ENCODE data around the gene C1QTNF1. TPM values are rescaled to one million over a fixed set of nuclear protein-coding genes. Genes with fewer than 3 reads are reported as not detected.

Gene C1QTNF1
- total and polyA plus RNA-seq, 9 of the 15 experiments (the other 6 are each of a cell fraction or from before 2014, with no cell fraction given) = 0.09 TPM; not detected in 8

DNA sequence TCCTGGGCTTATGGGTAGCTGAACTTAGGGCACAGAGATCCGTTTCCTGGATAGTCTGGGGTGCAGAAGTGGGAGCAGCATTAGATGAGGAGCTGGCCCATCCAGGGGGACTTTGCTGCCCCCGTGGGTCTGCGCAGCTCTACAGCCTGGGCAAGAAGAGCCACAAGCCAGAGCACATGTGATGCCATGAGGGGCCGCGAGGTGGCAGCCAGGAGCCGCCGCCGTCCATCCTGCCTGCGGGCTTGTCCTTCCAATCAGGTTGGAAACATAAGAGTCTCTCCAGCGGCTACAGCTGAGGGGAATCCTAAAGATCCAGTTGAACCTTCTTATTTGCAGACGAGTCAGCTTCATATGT, 21.9 kb downstream of the C1QTNF1 start (continued):
- TF ChIP-seq, protein P1, sequence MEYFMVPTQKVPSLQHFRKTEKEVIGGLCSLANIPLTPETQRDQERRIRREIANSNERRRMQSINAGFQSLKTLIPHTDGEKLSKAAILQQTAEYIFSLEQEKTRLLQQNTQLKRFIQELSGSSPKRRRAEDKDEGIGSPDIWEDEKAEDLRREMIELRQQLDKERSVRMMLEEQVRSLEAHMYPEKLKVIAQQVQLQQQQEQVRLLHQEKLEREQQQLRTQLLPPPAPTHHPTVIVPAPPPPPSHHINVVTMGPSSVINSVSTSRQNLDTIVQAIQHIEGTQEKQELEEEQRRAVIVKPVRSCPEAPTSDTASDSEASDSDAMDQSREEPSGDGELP (CRISPR knock-in tag; IDR thresholded peaks at IDR 0.05; ENCODE audit: borderline replicate concordance) = peak; percentile 47; the same call in 1 of the 2 replicates
- TF ChIP-seq HDAC1 (IDR thresholded peaks at IDR 0.05) (no peak), RBM14 (IDR thresholded peaks at IDR 0.05; ENCODE audit: borderline replicate concordance, insufficient read depth, low read depth, low read length) (no peak), MYC (IDR thresholded peaks at IDR 0.05; ENCODE audit: low read depth, low read length) (0 out of 2 replicates have a peak, but pooled peaks have one; percentile 27), MYC (CRISPR knock-in tag; IDR thresholded peaks at IDR 0.05; ENCODE audit: borderline replicate concordance, low read depth) (no peak), RB1 (IDR thresholded peaks at IDR 0.05; ENCODE audit: low read depth) (0 out of 2 replicates have a peak, but pooled peaks have one; percentile 42), ZNF212 (CRISPR knock-in tag; IDR thresholded peaks at IDR 0.05) (no peak), ZNF644 (tag; IDR thresholded peaks at IDR 0.05; ENCODE audit: low read depth) (no peak), RAD21 (CRISPR knock-in tag; conservative IDR thresholded peaks at IDR 0.05 in 1 of 2, IDR thresholded peaks at IDR 0.05 in 1 of 2) (peak; percentile 70 to 83), ARHGAP35 (IDR thresholded peaks at IDR 0.05; ENCODE audit: partially characterized antibody) (no peak), ZNF583 (CRISPR knock-in tag; IDR thresholded peaks at IDR 0.05) (no peak), POLR2A (conservative IDR thresholded peaks at IDR 0.05) (no peak), GTF2A2 (tag; IDR thresholded peaks at IDR 0.05) (no peak), SMARCB1 (IDR thresholded peaks at IDR 0.05; ENCODE audit: insufficient read length, low read depth) (no peak), SRSF7 (optimal IDR thresholded peaks at IDR 0.05; ENCODE audit: low read depth, low read length) (no peak), STAG1 (CRISPR knock-in tag; IDR thresholded peaks at IDR 0.05; ENCODE audit: borderline replicate concordance) (peak; percentile 50; the same call in 1 of the 2 replicates)
- TF ChIP-seq, protein P2, sequence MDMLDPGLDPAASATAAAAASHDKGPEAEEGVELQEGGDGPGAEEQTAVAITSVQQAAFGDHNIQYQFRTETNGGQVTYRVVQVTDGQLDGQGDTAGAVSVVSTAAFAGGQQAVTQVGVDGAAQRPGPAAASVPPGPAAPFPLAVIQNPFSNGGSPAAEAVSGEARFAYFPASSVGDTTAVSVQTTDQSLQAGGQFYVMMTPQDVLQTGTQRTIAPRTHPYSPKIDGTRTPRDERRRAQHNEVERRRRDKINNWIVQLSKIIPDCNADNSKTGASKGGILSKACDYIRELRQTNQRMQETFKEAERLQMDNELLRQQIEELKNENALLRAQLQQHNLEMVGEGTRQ (CRISPR knock-in tag; IDR thresholded peaks at IDR 0.05) = peak; percentile 58
- TF ChIP-seq, protein P3, sequence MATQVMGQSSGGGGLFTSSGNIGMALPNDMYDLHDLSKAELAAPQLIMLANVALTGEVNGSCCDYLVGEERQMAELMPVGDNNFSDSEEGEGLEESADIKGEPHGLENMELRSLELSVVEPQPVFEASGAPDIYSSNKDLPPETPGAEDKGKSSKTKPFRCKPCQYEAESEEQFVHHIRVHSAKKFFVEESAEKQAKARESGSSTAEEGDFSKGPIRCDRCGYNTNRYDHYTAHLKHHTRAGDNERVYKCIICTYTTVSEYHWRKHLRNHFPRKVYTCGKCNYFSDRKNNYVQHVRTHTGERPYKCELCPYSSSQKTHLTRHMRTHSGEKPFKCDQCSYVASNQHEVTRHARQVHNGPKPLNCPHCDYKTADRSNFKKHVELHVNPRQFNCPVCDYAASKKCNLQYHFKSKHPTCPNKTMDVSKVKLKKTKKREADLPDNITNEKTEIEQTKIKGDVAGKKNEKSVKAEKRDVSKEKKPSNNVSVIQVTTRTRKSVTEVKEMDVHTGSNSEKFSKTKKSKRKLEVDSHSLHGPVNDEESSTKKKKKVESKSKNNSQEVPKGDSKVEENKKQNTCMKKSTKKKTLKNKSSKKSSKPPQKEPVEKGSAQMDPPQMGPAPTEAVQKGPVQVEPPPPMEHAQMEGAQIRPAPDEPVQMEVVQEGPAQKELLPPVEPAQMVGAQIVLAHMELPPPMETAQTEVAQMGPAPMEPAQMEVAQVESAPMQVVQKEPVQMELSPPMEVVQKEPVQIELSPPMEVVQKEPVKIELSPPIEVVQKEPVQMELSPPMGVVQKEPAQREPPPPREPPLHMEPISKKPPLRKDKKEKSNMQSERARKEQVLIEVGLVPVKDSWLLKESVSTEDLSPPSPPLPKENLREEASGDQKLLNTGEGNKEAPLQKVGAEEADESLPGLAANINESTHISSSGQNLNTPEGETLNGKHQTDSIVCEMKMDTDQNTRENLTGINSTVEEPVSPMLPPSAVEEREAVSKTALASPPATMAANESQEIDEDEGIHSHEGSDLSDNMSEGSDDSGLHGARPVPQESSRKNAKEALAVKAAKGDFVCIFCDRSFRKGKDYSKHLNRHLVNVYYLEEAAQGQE (IDR thresholded peaks at IDR 0.05; ENCODE audit: borderline replicate concordance) = peak; percentile 66; the same call in 1 of the 2 replicates
- TF ChIP-seq, protein P3 (CRISPR knock-in tag; IDR thresholded peaks at IDR 0.05; ENCODE audit: low read depth) = no peak

All from K562 (cell line).